DND-41 (cell line): ENCODE results near the gene XRCC3.

Source experiments
- EZH2 ChIP-seq: IDR thresholded peaks from 3 replicates; pipeline ENCODE4 v1.6.1; 2012; ENCODE audit warnings: borderline replicate concordance, low read depth, mild to moderate bottlenecking, moderate library complexity, low read length, inconsistent platforms; ENCODE audit not compliant: severe bottlenecking
- TF ChIP-seq, protein P1 (sequence below): IDR thresholded peaks from 2 replicates; pipeline ENCODE4 v1.5.1; 2012; ENCODE audit warnings: borderline replicate concordance, low read length, moderate library complexity, mild to moderate bottlenecking; ENCODE audit not compliant: poor library complexity, severe bottlenecking; ENCODE audit errors: extremely low read depth

GRCh38 chr14:103695296-103696069, 19.8 kb downstream of the XRCC3 start:
- TF ChIP-seq, protein P1, sequence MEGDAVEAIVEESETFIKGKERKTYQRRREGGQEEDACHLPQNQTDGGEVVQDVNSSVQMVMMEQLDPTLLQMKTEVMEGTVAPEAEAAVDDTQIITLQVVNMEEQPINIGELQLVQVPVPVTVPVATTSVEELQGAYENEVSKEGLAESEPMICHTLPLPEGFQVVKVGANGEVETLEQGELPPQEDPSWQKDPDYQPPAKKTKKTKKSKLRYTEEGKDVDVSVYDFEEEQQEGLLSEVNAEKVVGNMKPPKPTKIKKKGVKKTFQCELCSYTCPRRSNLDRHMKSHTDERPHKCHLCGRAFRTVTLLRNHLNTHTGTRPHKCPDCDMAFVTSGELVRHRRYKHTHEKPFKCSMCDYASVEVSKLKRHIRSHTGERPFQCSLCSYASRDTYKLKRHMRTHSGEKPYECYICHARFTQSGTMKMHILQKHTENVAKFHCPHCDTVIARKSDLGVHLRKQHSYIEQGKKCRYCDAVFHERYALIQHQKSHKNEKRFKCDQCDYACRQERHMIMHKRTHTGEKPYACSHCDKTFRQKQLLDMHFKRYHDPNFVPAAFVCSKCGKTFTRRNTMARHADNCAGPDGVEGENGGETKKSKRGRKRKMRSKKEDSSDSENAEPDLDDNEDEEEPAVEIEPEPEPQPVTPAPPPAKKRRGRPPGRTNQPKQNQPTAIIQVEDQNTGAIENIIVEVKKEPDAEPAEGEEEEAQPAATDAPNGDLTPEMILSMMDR = no peak
- no peak for TF ChIP-seq EZH2
